Measurements from ENCODE around the gene PEX11B. TPM values are rescaled to one million over a fixed set of nuclear protein-coding genes. Genes with fewer than 3 reads are reported as not detected.

Gene PEX11B
- total RNA-seq, 1 experiment from 2014 or later = 13.7 TPM

GRCh38 chr1:145962157-145963102, 43.9 kb upstream of the PEX11B start:
- Mint-ChIP-seq H3K4me3 (peak overlapping the region; percentile 87 to 95), H3K27me3 (ENCODE audit: low read depth) (peaks cover 62% of the 10 kb centered on the region), H3K36me3 (ENCODE audit: insufficient read depth in 1 of 3, low read depth in 3 of 3) (no peaks in the 10 kb centered on the region; a peak in 1 of 7 replicates), H3K4me1 (peaks cover 32 to 44% of the 10 kb centered on the region in 2 experiments), H3K27ac (no peak overlapping the region), H3K9me3 (peaks cover under 1 to 1% of the 10 kb centered on the region in 2 experiments; a peak in 2 of 5 replicates)
- no peaks in the 10 kb centered on the region for H3K79me2 ChIP-seq (ENCODE audit: insufficient read depth, low read length)
- no peak overlapping the region for H3K18ac ChIP-seq (ENCODE audit: insufficient read length, low read depth, low read length)
- no peak overlapping the region for H3K56ac ChIP-seq (ENCODE audit: insufficient read length, low read depth, low read length)
- H3K4me1 ChIP-seq (ENCODE audit: insufficient read depth, low read length) = peaks cover 2% of the 10 kb centered on the region; the same call in 1 of the 2 replicates
- peak overlapping the region; percentile 11 for H3K9ac ChIP-seq (ENCODE audit: extremely low read depth, insufficient read length, low read length)
- H3K27ac ChIP-seq (ENCODE audit: insufficient read length, low read depth, low read length) = no peak overlapping the region
- H2BK120ac ChIP-seq (ENCODE audit: low read depth, low read length, poor library complexity, severe bottlenecking) = no peak overlapping the region
- H2BK15ac ChIP-seq (ENCODE audit: low read depth, low read length) = no peak overlapping the region
- no peak overlapping the region for H3K23ac ChIP-seq (ENCODE audit: insufficient read length, low read depth, low read length)
- no peak for DNase-seq
- no peak overlapping the region; the same call in 1 of the 2 replicates for H3K14ac ChIP-seq (ENCODE audit: insufficient read depth, low read length)
- peaks cover 37% of the 10 kb centered on the region for H3K27me3 ChIP-seq (ENCODE audit: insufficient read depth, low read length)
- no peak overlapping the region for H4K8ac ChIP-seq (replicated peaks; ENCODE audit: insufficient read length, low read depth, low read length)
- no peak overlapping the region for H2BK5ac ChIP-seq (ENCODE audit: insufficient read length, low read length)
- no peak overlapping the region for H3T11ph ChIP-seq (ENCODE audit: low read length)
- H2BK12ac ChIP-seq (ENCODE audit: insufficient read length, low read depth, low read length) = no peak overlapping the region
- H3K4me2 ChIP-seq (ENCODE audit: insufficient read depth, insufficient read length, low read length) = peak overlapping the region; percentile 75
- no peak overlapping the region for H3K4ac ChIP-seq (ENCODE audit: low read depth, low read length)
- no peak overlapping the region for H4K5ac ChIP-seq (ENCODE audit: insufficient read length, low read depth, low read length)
- no peak overlapping the region for H2AK5ac ChIP-seq (ENCODE audit: insufficient read length, low read length)
- H4K91ac ChIP-seq (ENCODE audit: insufficient read length, low read depth, low read length) = no peak overlapping the region
- no peaks in the 10 kb centered on the region for H3K9me3 ChIP-seq (ENCODE audit: control insufficient read depth, low read depth, low read length)
- H3K79me1 ChIP-seq (ENCODE audit: insufficient read depth, low read depth, low read length, poor library complexity, severe bottlenecking) = no peaks in the 10 kb centered on the region
- no peaks in the 10 kb centered on the region for H4K20me1 ChIP-seq (ENCODE audit: control insufficient read depth, insufficient read depth, insufficient read length)
- no CpG with 5 or more reads among the region's 36 CpGs for WGBS (ENCODE audit: extremely low coverage, insufficient read length, low lambda C conversion rate)
- TF ChIP-seq CTCF (conservative IDR thresholded peaks at IDR 0.05) = no peak
- no peak overlapping the region for H2AFZ ChIP-seq (ENCODE audit: low read length)
- no peak overlapping the region for H2BK20ac ChIP-seq (ENCODE audit: low read depth, low read length, poor library complexity, severe bottlenecking)
- H3K23me2 ChIP-seq (ENCODE audit: insufficient read length, low read depth, low read length, poor library complexity, severe bottlenecking) = peaks cover 28% of the 10 kb centered on the region

All from H9 (cell line).